HL-60 (cell line): ENCODE data around the gene HLCS.
A peak's percentile ranks its signal among the peaks of the same experiment; 100 is the strongest.

Experiments used
- DNase-seq, 2 experiments: peaks; one replicate each; pipeline ENCODE4 v3.0.0-alpha.2; 2010 to 2020; ENCODE audit warnings: low read depth in 1 of 2, low spot score in 1 of 2
- H3K27ac ChIP-seq: fragments of 250-450 bp; sonication (Bioruptor Pico); replicated peaks from 2 replicates; pipeline ENCODE4 v1.5.1; 2020; ENCODE audit warnings: mild to moderate bottlenecking, moderate library complexity
- H3K27me3 ChIP-seq: fragments of 250-450 bp; sonication (Bioruptor Pico); 2 replicates; pipeline ENCODE4 v1.5.1; 2021; ENCODE audit warnings: mild to moderate bottlenecking, moderate library complexity; ENCODE audit not compliant: insufficient read depth, poor library complexity, severe bottlenecking
- H3K4me3 ChIP-seq: replicated peaks from 2 replicates; pipeline ENCODE4 v1.5.1; 2011; ENCODE audit warnings: mild to moderate bottlenecking, control low read depth, low read length; ENCODE audit not compliant: insufficient read depth
- GABPA ChIP-seq: IDR thresholded peaks from 2 replicates; pipeline ENCODE4 v1.6.1; 2012; ENCODE audit warnings: low read depth
- POLR2AphosphoS5 ChIP-seq: IDR thresholded peaks from 2 replicates; pipeline ENCODE4 v1.6.1; 2012; ENCODE audit warnings: low read depth
- SPI1 ChIP-seq: IDR thresholded peaks from 2 replicates; pipeline ENCODE4 v1.6.1; 2012; ENCODE audit warnings: low read depth, mild to moderate bottlenecking, borderline replicate concordance
- TF ChIP-seq, protein P1 (sequence below): IDR thresholded peaks from 2 replicates; pipeline ENCODE4 v1.6.1; 2012; ENCODE audit warnings: low read depth; ENCODE audit not compliant: insufficient replicate concordance
- TF ChIP-seq, protein P2 (sequence below): IDR thresholded peaks from one replicate; pipeline ENCODE4 v1.5.1; 2011; ENCODE audit warnings: low read length, control low read depth, inconsistent platforms; ENCODE audit not compliant: insufficient read depth

HLCS gene

DNA sequence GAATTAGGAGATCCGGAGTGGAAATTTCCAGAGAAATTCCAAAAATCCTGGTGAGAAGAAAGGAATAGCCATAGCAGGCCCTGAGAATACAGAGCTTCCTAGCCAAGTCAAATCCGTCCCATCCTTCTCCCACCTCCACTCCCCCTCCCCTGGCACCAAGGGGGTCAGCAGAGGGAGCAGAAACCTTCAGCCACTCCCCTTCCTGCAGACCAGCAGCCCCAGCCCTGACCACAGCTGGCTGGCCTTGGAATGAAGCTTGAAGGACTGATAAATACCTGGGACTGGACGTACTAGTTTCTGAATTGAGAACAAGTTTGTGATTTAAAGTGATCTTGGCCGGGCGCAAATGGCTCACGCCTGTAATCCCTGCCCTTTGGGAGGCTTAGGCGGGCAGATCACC lies 26.2 kb upstream of the HLCS start:
- no peak overlapping the region for H3K27ac ChIP-seq
- no peaks in the 10 kb centered on the region for H3K27me3 ChIP-seq
- no peak for DNase-seq
- no peak for TF ChIP-seq POLR2AphosphoS5
- TF ChIP-seq, protein P1, sequence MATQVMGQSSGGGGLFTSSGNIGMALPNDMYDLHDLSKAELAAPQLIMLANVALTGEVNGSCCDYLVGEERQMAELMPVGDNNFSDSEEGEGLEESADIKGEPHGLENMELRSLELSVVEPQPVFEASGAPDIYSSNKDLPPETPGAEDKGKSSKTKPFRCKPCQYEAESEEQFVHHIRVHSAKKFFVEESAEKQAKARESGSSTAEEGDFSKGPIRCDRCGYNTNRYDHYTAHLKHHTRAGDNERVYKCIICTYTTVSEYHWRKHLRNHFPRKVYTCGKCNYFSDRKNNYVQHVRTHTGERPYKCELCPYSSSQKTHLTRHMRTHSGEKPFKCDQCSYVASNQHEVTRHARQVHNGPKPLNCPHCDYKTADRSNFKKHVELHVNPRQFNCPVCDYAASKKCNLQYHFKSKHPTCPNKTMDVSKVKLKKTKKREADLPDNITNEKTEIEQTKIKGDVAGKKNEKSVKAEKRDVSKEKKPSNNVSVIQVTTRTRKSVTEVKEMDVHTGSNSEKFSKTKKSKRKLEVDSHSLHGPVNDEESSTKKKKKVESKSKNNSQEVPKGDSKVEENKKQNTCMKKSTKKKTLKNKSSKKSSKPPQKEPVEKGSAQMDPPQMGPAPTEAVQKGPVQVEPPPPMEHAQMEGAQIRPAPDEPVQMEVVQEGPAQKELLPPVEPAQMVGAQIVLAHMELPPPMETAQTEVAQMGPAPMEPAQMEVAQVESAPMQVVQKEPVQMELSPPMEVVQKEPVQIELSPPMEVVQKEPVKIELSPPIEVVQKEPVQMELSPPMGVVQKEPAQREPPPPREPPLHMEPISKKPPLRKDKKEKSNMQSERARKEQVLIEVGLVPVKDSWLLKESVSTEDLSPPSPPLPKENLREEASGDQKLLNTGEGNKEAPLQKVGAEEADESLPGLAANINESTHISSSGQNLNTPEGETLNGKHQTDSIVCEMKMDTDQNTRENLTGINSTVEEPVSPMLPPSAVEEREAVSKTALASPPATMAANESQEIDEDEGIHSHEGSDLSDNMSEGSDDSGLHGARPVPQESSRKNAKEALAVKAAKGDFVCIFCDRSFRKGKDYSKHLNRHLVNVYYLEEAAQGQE = no peak
- no peak for TF ChIP-seq GABPA
- no peak for TF ChIP-seq SPI1
- TF ChIP-seq, protein P2, sequence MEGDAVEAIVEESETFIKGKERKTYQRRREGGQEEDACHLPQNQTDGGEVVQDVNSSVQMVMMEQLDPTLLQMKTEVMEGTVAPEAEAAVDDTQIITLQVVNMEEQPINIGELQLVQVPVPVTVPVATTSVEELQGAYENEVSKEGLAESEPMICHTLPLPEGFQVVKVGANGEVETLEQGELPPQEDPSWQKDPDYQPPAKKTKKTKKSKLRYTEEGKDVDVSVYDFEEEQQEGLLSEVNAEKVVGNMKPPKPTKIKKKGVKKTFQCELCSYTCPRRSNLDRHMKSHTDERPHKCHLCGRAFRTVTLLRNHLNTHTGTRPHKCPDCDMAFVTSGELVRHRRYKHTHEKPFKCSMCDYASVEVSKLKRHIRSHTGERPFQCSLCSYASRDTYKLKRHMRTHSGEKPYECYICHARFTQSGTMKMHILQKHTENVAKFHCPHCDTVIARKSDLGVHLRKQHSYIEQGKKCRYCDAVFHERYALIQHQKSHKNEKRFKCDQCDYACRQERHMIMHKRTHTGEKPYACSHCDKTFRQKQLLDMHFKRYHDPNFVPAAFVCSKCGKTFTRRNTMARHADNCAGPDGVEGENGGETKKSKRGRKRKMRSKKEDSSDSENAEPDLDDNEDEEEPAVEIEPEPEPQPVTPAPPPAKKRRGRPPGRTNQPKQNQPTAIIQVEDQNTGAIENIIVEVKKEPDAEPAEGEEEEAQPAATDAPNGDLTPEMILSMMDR = no peak
- no peak overlapping the region for H3K4me3 ChIP-seq

GRCh38 chr21:36990508-36991205 lies 24.2 kb upstream of the HLCS start:
- Histone ChIP-seq H3K27ac (peak overlapping the region; percentile 79), H3K27me3 (no peaks in the 10 kb centered on the region), H3K4me3 (peak overlapping the region; percentile 42)
- DNase-seq = no peak
- TF ChIP-seq, protein P2 = no peak
- TF ChIP-seq SPI1 (no peak), POLR2AphosphoS5 (no peak)
- TF ChIP-seq, protein P1 = no peak

DNA sequence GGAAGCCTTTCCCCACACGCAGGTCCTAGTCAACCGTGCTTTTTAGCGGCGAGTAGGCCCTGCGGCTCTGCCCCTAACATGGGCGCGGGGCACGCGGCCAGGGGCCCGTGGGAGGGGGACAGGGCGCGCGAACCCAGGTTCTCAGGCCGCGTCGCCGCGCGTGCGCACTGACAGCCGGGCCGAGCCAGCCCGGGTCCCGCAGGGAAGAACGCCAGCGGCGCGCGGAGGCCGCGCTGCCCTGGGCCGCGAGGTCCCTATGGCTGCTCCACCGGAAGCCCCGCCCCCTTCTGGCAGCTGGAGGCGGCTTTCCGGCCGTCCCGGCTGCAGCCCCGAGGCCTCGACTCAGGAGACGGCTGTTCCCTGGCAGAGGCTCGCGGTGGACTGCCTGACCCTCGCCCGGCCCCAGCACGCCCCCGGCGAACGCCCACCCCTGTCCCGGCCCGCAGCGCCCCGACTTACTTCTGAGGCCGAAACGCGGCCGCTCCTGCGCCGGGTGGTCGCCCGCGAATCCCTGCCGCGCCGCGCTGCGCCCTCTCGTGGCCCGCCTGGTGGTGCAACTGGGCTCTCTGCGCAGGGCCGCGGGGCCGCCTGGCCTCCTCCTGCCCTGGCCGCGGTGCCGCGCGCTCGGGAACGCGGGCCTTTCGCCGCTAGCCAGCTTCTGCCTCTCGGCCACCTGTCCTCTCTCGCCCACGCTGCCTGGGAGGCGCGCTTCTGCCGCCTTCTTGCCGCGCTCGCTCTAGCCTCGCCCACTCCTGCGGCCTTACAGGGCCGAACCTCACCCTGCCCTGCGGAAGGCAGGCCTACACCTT lies 23.4 kb upstream of the HLCS start:
- peak overlapping the region; percentile 42 for H3K4me3 ChIP-seq
- peak overlapping the region; percentile 79 for H3K27ac ChIP-seq
- TF ChIP-seq SPI1 (0 out of 2 replicates have a peak, but pooled peaks have one; percentile 0), GABPA (peak; percentile 75), POLR2AphosphoS5 (no peak)
- TF ChIP-seq, protein P1 = no peak
- TF ChIP-seq, protein P2 = peak; percentile 24
- H3K27me3 ChIP-seq = no peaks in the 10 kb centered on the region
- DNase-seq = peak; percentile 80 to 86
